Spleen (tissue), 11 donors: ENCODE results near the gene TIMM10. TPM values are rescaled to one million over a fixed set of nuclear protein-coding genes. Genes with fewer than 3 reads are reported as not detected.

Experiments used
- DNase-seq: peaks from one replicate; pipeline ENCODE4 v3.0.0-alpha.2; 2020
- H3K27ac ChIP-seq, 8 donors: fragments of 200-600 bp; sonication (generic) in 7 of 8; 1 replicate in 4 of 8; 2 replicates in 4 of 8; pipeline versions ENCODE4 v1.5.0 to v1.8.0; 2016 to 2021; ENCODE audit warnings: inconsistent platforms in 4 of 8, mild to moderate bottlenecking in 4 of 8, moderate library complexity in 1 of 8
- H3K27me3 ChIP-seq, 7 donors: fragments of 200-600 bp; sonication (generic) in 6 of 7; replicated peaks in 1 of 7; 1 replicate in 4 of 7; 2 replicates in 3 of 7; pipeline versions ENCODE4 v1.5.0 to v1.8.0; 2016 to 2021; ENCODE audit warnings: inconsistent platforms in 3 of 7, mild to moderate bottlenecking in 1 of 7
- H3K36me3 ChIP-seq, 6 donors: fragments of 200-600 bp; sonication (generic) in 5 of 6; 1 replicate in 4 of 6; 2 replicates in 2 of 6; pipeline versions ENCODE4 v1.5.0 to v1.8.0; 2016 to 2021; ENCODE audit warnings: inconsistent platforms in 2 of 6
- H3K4me1 ChIP-seq, 6 donors: fragments of 200-600 bp; sonication (generic) in 5 of 6; 1 replicate in 3 of 6; 2 replicates in 3 of 6; pipeline versions ENCODE4 v1.5.0 to v1.8.0; 2016 to 2021; ENCODE audit warnings: inconsistent platforms in 3 of 6
- H3K4me3 ChIP-seq, 8 donors: fragments of 200-600 bp; sonication (generic) in 7 of 8; 1 replicate in 4 of 8; 2 replicates in 4 of 8; pipeline versions ENCODE4 v1.5.0 to v1.8.0; 2016 to 2021; ENCODE audit warnings: inconsistent platforms in 4 of 8, mild to moderate bottlenecking in 4 of 8, moderate library complexity in 2 of 8
- H3K9me3 ChIP-seq, 8 donors: fragments of 200-600 bp; sonication (generic) in 7 of 8; 1 replicate in 4 of 8; 2 replicates in 4 of 8; pipeline versions ENCODE4 v1.5.0 to v1.8.0; 2016 to 2021; ENCODE audit warnings: inconsistent platforms in 4 of 8
- POLR2A ChIP-seq, 3 donors: fragments of 450-650 bp; IDR thresholded peaks; one replicate each; pipeline ENCODE4 v1.5.1; 2017; ENCODE audit warnings: antibody characterized with exemption in 3 of 3, mild to moderate bottlenecking in 1 of 3
- POLR2AphosphoS5 ChIP-seq, 3 donors: sonication (generic); formaldehyde crosslinking; IDR thresholded peaks; one replicate each; pipeline ENCODE4 v1.5.1; 2017; ENCODE audit warnings: antibody characterized with exemption in 3 of 3
- WGBS, 5 donors: extraction: QIAGEN DNeasy Blood & Tissue Kit in 3 of 5; methylation state at CpG; one replicate each; pipeline versions ENCODE4 v1.1.5 to v1.1.7; 2013 to 2018; 5-methylcytosine and 5-hydroxymethylcytosine counted together
- intact Hi-C: fragments of 100-400 bp; cut with DNase I; formaldehyde crosslinking; loops from one replicate; pipeline ENCODE4 v1.15.0; 2023; ENCODE audit warnings: low total_unique reads
- polyA plus RNA-seq, 3 donors: library from polyadenylated mRNA; stranded (reverse); fragments of 200-250 nt; gene quantifications; one replicate each; pipeline ENCODE4 v1.2.1, GENCODE V29; 2013
- total RNA-seq, 7 donors: library from RNA; depleted of rRNA in 3 of 7; stranded (reverse); fragments of >200 nt in 3 of 7; fragmentation: NEBNext Ultra II Directional in 4 of 7; extraction: Animal tissue kit (Norgen Biotek cat#: 25700) in 4 of 7; gene quantifications; one replicate each; pipeline versions ENCODE4 v1.1.0 to v1.2.1, GENCODE V29; 2016 to 2021
- TF ChIP-seq, protein P1 (sequence below), 11 experiments: fragments of 200-600 bp in 7 of 11; fragments of 450-650 bp in 4 of 11; sonication (generic) in 4 of 11; IDR thresholded peaks in 8 of 11; conservative IDR thresholded peaks in 3 of 11; 1 replicate in 7 of 11; 2 replicates in 4 of 11; pipeline versions ENCODE4 v1.4.0 to v1.8.0; 2016 to 2021; ENCODE audit warnings: antibody characterized with exemption in 11 of 11, inconsistent platforms in 4 of 11, mild to moderate bottlenecking in 1 of 11
- donor health status: healthy with polysubstance abuse.
- donor health status: DM: no; HTN: no; CAD: no; lungs with moderate emphysema.
- donor health status: DM: no; HTN: no; CAD: no.
- donor health status: Bipolar disorder and iron deficiency.
- donor health status: healthy.
- donor health status: DM: no; HTN: no; CAD: no.
- donor health status: DM: yes; HTN: yes; CAD: no.

The TIMM10 gene
- total and polyA plus RNA-seq, 10 donors, result 28.1 to 58.7 (median 39.8) TPM

- 37 to 59% (median 48%) methylated on average over 1 of the region's 1 CpG for WGBS, 5 donors
- no peaks in the 10 kb centered on the region for H3K27me3 ChIP-seq
- peak overlapping the region in 2 of 8 donors; percentile 90 to 97 for H3K4me3 ChIP-seq
- H3K4me1 ChIP-seq, result peaks cover 3 to 52% (median 21%) of the 10 kb centered on the region in 6 donors
- no peak for DNase-seq
- no peaks in the 10 kb centered on the region for H3K36me3 ChIP-seq
- H3K27ac ChIP-seq, result no peak overlapping the region
- no peaks in the 10 kb centered on the region for H3K9me3 ChIP-seq
- TF ChIP-seq POLR2AphosphoS5 (IDR thresholded peaks at IDR 0.05) (no peak), POLR2A (IDR thresholded peaks at IDR 0.05) (no peak)
- TF ChIP-seq, protein P1, sequence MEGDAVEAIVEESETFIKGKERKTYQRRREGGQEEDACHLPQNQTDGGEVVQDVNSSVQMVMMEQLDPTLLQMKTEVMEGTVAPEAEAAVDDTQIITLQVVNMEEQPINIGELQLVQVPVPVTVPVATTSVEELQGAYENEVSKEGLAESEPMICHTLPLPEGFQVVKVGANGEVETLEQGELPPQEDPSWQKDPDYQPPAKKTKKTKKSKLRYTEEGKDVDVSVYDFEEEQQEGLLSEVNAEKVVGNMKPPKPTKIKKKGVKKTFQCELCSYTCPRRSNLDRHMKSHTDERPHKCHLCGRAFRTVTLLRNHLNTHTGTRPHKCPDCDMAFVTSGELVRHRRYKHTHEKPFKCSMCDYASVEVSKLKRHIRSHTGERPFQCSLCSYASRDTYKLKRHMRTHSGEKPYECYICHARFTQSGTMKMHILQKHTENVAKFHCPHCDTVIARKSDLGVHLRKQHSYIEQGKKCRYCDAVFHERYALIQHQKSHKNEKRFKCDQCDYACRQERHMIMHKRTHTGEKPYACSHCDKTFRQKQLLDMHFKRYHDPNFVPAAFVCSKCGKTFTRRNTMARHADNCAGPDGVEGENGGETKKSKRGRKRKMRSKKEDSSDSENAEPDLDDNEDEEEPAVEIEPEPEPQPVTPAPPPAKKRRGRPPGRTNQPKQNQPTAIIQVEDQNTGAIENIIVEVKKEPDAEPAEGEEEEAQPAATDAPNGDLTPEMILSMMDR (IDR thresholded peaks at IDR 0.05 in 8 of 11, conservative IDR thresholded peaks at IDR 0.05 in 3 of 11), result no peak
- intact Hi-C loops, result no loop called here
These were observed 17.1 kb downstream of the TIMM10 start for GRCh38 chr11:57513452-57513795.

- Histone ChIP-seq H3K36me3 (no peaks in the 10 kb centered on the region), H3K27me3 (no peaks in the 10 kb centered on the region), H3K9me3 (no peaks in the 10 kb centered on the region), H3K4me3 (no peak overlapping the region), H3K4me1 (peaks cover 3 to 52% (median 21%) of the 10 kb centered on the region in 6 donors), H3K27ac (no peak overlapping the region)
- WGBS, 5 donors, result 88 to 93% (median 91%) methylated on average over 12 of the region's 12 CpGs
- intact Hi-C loops, result no loop called here
- TF ChIP-seq, protein P1 (IDR thresholded peaks at IDR 0.05 in 8 of 11, conservative IDR thresholded peaks at IDR 0.05 in 3 of 11), result no peak
- TF ChIP-seq POLR2AphosphoS5 (IDR thresholded peaks at IDR 0.05) (no peak), POLR2A (IDR thresholded peaks at IDR 0.05) (no peak)
- no peak for DNase-seq
These were observed 17.7 kb downstream of the TIMM10 start for GRCh38 chr11:57512646-57513451.

- no peak overlapping the region for H3K4me3 ChIP-seq
- no peaks in the 10 kb centered on the region for H3K27me3 ChIP-seq
- no peak overlapping the region for H3K27ac ChIP-seq
- H3K9me3 ChIP-seq, result no peaks in the 10 kb centered on the region
- 67 to 89% (median 82%) methylated on average over 6 of the region's 6 CpGs for WGBS, 5 donors
- DNase-seq, result no peak
- TF ChIP-seq POLR2A (IDR thresholded peaks at IDR 0.05) (no peak), POLR2AphosphoS5 (IDR thresholded peaks at IDR 0.05) (no peak)
- TF ChIP-seq, protein P1 (IDR thresholded peaks at IDR 0.05 in 8 of 11, conservative IDR thresholded peaks at IDR 0.05 in 3 of 11), result no peak
- peaks cover 0 to 9% (median 0%) of the 10 kb centered on the region in 6 donors for H3K36me3 ChIP-seq
- intact Hi-C loops, result no loop called here
- H3K4me1 ChIP-seq, result peaks cover 3 to 52% (median 21%) of the 10 kb centered on the region in 6 donors
These were observed 18.7 kb downstream of the TIMM10 start for GRCh38 chr11:57511741-57512430.
